T follicular helper cell (primary cell): Measurements from ENCODE around the gene PANK3.
"Not testable (repeated sequence)": the region's sequence is repeated elsewhere in the genome, so short reads cannot be mapped to it uniquely, and the experiment has no call there.

ENCODE experiments used
- DNase-seq: peaks from one replicate; pipeline ENCODE4 v3.0.0-alpha.2; 2020; ENCODE audit warnings: low read depth

Gene PANK3

GRCh38 chr5:168552146-168552545 is 27.0 kb downstream of the PANK3 start:
- DNase-seq: no peak

- no peak for DNase-seq
These were observed 28.5 kb downstream of the PANK3 start for GRCh38 chr5:168550656-168551055.

GRCh38 chr5:168549554-168549953 is 29.6 kb downstream of the PANK3 start:
- no peak for DNase-seq

- DNase-seq: no peak
These were observed 42.0 kb downstream of the PANK3 start for GRCh38 chr5:168537176-168537575.

- DNase-seq: not testable (repeated sequence)
These were observed 44.8 kb downstream of the PANK3 start for GRCh38 chr5:168534351-168534750.

GRCh38 chr5:168531987-168532864 is 46.9 kb downstream of the PANK3 start:
- no peak for DNase-seq

GRCh38 chr5:168531191-168531590 is 48.0 kb downstream of the PANK3 start:
- DNase-seq: no peak

GRCh38 chr5:168530621-168531150 is 48.5 kb downstream of the PANK3 start:
- no peak for DNase-seq

- DNase-seq: no peak
These were observed 49.6 kb downstream of the PANK3 start for GRCh38 chr5:168529374-168530234.

GRCh38 chr5:168528521-168529373 is 50.4 kb downstream of the PANK3 start, which contains the start of gene FBLL1:
TSS of gene FBLL1 (plus strand) at chr5:168529305. CDS start at chr5:168529505, 200 bp downstream.
- no peak for DNase-seq

- no peak for DNase-seq
These were observed 51.3 kb downstream of the PANK3 start for GRCh38 chr5:168527756-168528295.

GRCh38 chr5:168525856-168526255 is 53.3 kb downstream of the PANK3 start:
- no peak for DNase-seq

GRCh38 chr5:168513861-168514428 is 65.2 kb downstream of the PANK3 start:
- no peak for DNase-seq

- DNase-seq: no peak
These were observed 76.5 kb downstream of the PANK3 start for GRCh38 chr5:168502563-168503237.
